CD8-positive, alpha-beta memory T cell (primary cell): ENCODE measurements around the gene NRDC. TPM values are rescaled to one million over a fixed set of nuclear protein-coding genes. Genes with fewer than 3 reads are reported as not detected.
"Not testable (repeated sequence)": the region's sequence is repeated elsewhere in the genome, so short reads cannot be mapped to it uniquely, and the experiment has no call there.

ENCODE experiments used
- CTCF ChIA-PET: fragments of 350-600 bp; sonication (Branson Sonifier 250); formaldehyde crosslinking; loops from one replicate; lab custom pipeline; 2021; ENCODE audit warnings: antibody characterized with exemption; lab: Charles Lee
- POLR2A ChIA-PET: fragments of 350-600 bp; sonication (Branson Sonifier 250); formaldehyde crosslinking; loops from one replicate; lab custom pipeline; 2021; ENCODE audit warnings: antibody characterized with exemption; lab: Charles Lee
- DNase-seq, 5 donors: peaks; one replicate each; pipeline versions ENCODE4 v3.0.0 to v3.0.0-alpha.2; 2020 to 2022; ENCODE audit warnings: mixed read lengths in 1 of 5
- H3K27ac ChIP-seq: one replicate; pipeline ENCODE4 v1.7.0; 2013; ENCODE audit warnings: low read depth, mild to moderate bottlenecking, low read length, moderate library complexity
- H3K27me3 ChIP-seq: 2 replicates; pipeline ENCODE4 v1.7.0; 2013; ENCODE audit warnings: low read length, mild to moderate bottlenecking; ENCODE audit not compliant: insufficient read depth, poor library complexity, severe bottlenecking
- H3K36me3 ChIP-seq: 2 replicates; pipeline ENCODE4 v1.7.0; 2013; ENCODE audit warnings: mild to moderate bottlenecking, low read length, moderate library complexity; ENCODE audit not compliant: insufficient read depth
- H3K4me1 ChIP-seq: 2 replicates; pipeline ENCODE4 v1.7.0; 2013; ENCODE audit warnings: mild to moderate bottlenecking, low read length, moderate library complexity; ENCODE audit not compliant: insufficient read depth
- H3K4me3 ChIP-seq: 2 replicates; pipeline ENCODE4 v1.7.0; 2013; ENCODE audit warnings: mild to moderate bottlenecking, low read length
- H3K9me3 ChIP-seq: 2 replicates; pipeline ENCODE4 v1.7.0; 2013; ENCODE audit warnings: mild to moderate bottlenecking, low read length
- H3K27ac Mint-ChIP-seq, 8 donors: one replicate each; pipeline ENCODE4 v1.8.0; 2020 to 2021; ENCODE audit warnings: mixed read lengths in 8 of 8, mild to moderate bottlenecking in 6 of 8, inconsistent platforms in 3 of 8, moderate library complexity in 3 of 8
- H3K27me3 Mint-ChIP-seq, 2 donors: one replicate each; pipeline ENCODE4 v1.8.0; 2020 to 2021; ENCODE audit warnings: mixed read lengths in 2 of 2, mild to moderate bottlenecking in 1 of 2, moderate library complexity in 1 of 2
- H3K36me3 Mint-ChIP-seq, 3 donors: one replicate each; pipeline ENCODE4 v1.8.0; 2020 to 2021; ENCODE audit warnings: mixed read lengths in 3 of 3, inconsistent platforms in 1 of 3, mild to moderate bottlenecking in 1 of 3
- H3K4me1 Mint-ChIP-seq, 3 donors: one replicate each; pipeline ENCODE4 v1.8.0; 2020 to 2021; ENCODE audit warnings: mixed read lengths in 3 of 3, inconsistent platforms in 1 of 3, mild to moderate bottlenecking in 1 of 3
- H3K4me3 Mint-ChIP-seq, 7 donors: one replicate each; pipeline ENCODE4 v1.8.0; 2020 to 2021; ENCODE audit warnings: mixed read lengths in 7 of 7, mild to moderate bottlenecking in 6 of 7, moderate library complexity in 4 of 7, inconsistent platforms in 2 of 7
- H3K9me3 Mint-ChIP-seq, 5 donors: one replicate each; pipeline ENCODE4 v1.8.0; 2020 to 2022; ENCODE audit warnings: mixed read lengths in 5 of 5, mild to moderate bottlenecking in 3 of 5, moderate library complexity in 2 of 5, inconsistent platforms in 1 of 5
- polyA plus RNA-seq: library from polyadenylated mRNA; unstranded; fragments of 300-500 nt; fragmentation: Illumina TruSeq; gene quantifications from one replicate; pipeline ENCODE4 v1.2.3, GENCODE V29; 2021
- total RNA-seq, 2 experiments: library from RNA; stranded (reverse); gene quantifications; one replicate each; pipeline ENCODE4 v1.2.3, GENCODE V29; 2021

Gene NRDC
- total and polyA plus RNA-seq, 3 experiments from 2014 or later = 83.0 to 139 (median 129) TPM

DNA sequence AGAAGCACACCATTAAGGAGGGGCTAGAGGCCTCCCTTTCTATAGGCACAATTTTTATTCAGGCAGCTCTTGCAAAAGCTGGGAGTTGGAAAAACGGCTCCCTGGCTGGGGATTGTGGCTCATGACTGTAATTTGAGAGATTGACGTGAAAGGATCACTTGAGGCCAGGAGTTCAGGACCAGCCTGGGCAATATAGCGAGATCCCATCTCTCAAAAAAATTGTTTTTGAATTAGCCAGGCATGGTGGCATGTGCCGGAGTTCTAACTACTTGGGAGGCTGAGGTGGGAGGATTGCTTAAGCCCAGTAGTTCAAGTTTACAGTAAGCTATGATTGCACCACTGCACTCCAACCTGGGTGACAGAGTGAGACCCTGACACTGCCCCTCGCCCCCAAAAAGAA is 23.9 kb upstream of the NRDC start:
- no peak overlapping the region for H3K4me3 Mint-ChIP-seq
- Histone ChIP-seq H3K27ac (no peak overlapping the region), H3K4me1 (no peaks in the 10 kb centered on the region), H3K36me3 (no peaks in the 10 kb centered on the region), H3K9me3 (no peaks in the 10 kb centered on the region), H3K27me3 (peaks cover 6% of the 10 kb centered on the region), H3K4me3 (no peak overlapping the region)
- peaks cover 0 to 2% (median 0%) of the 10 kb centered on the region in 3 donors for H3K36me3 Mint-ChIP-seq
- DNase-seq = no peak
- peaks cover 4 to 13% (median 11%) of the 10 kb centered on the region in 3 donors for H3K4me1 Mint-ChIP-seq
- H3K27me3 Mint-ChIP-seq = peaks cover 19 to 23% of the 10 kb centered on the region in 2 donors
- no peak overlapping the region for H3K27ac Mint-ChIP-seq
- ChIA-PET POLR2A (interaction anchor here (0.6 kb wide), 1 partner anchor 1843 kb away, joined by 4 read pairs; no protein-coding TSS in a partner anchor), CTCF (no interaction called here)
- H3K9me3 Mint-ChIP-seq = peaks cover 0 to 11% (median 4%) of the 10 kb centered on the region in 5 donors

DNA sequence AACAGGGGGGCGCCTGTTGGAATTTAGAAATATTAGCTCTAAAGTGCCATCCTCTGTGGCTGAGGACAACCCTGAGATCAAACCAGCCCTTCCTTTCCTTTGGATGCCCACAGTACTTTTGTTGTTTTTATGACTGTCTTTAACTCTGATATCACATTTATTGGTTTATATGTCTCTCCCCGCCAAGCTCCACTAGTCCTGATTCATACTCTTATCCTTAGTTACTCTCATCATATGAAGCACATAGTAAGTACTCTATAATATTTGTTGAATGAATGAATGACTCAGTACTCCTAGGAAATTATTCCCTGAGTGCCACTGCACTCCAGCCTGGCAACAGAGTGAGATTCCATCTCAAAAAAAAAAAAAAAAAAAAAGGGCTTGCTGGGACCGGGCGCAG is 22.6 kb upstream of the NRDC start:
- Histone ChIP-seq H3K9me3 (no peaks in the 10 kb centered on the region), H3K4me1 (no peaks in the 10 kb centered on the region), H3K27ac (no peak overlapping the region), H3K27me3 (peaks cover 6% of the 10 kb centered on the region), H3K36me3 (no peaks in the 10 kb centered on the region), H3K4me3 (no peak overlapping the region)
- Mint-ChIP-seq H3K27me3 (peaks cover 18 to 32% of the 10 kb centered on the region in 2 donors), H3K4me1 (no peaks in the 10 kb centered on the region), H3K27ac (no peak overlapping the region), H3K9me3 (peaks cover 0 to 2% (median under 1%) of the 10 kb centered on the region in 5 donors), H3K36me3 (peaks cover 0 to 2% (median 0%) of the 10 kb centered on the region in 3 donors), H3K4me3 (no peak overlapping the region)
- no peak for DNase-seq
- POLR2A ChIA-PET = interaction anchor here (0.7 kb wide), 1 partner anchor 43 kb away, joined by 3 read pairs; no protein-coding TSS in a partner anchor
- CTCF ChIA-PET = no interaction called here

DNA sequence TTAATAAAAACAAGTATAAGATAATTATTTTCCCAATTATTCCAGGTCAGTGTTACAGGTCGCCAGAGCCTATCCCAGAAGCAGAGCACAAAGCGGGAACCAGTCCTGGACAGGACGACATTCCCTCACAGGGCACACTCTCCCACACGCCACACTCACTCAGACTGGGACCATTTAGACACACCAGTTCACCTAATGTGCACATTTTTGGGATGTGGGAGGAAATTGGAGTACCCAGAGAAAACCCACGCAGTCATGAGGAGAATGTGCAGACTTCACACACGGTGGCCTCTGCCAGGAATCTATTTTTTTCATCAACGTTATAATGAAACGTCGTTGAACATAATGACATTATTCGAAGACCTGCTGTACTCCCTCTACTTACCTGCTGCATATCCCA is 20.5 kb upstream of the NRDC start:
- no peaks in the 10 kb centered on the region for H3K9me3 ChIP-seq
- H3K36me3 Mint-ChIP-seq = peaks cover 0 to 2% (median 0%) of the 10 kb centered on the region in 3 donors
- H3K4me3 ChIP-seq = no peak overlapping the region
- H3K4me1 ChIP-seq = no peaks in the 10 kb centered on the region
- H3K4me1 Mint-ChIP-seq = no peaks in the 10 kb centered on the region
- no peak overlapping the region for H3K27ac ChIP-seq
- CTCF ChIA-PET = interaction anchor here (1.5 to 2.3 kb wide), 2 partner anchors 8 to 398 kb away, joined by 4 to 6 read pairs; no protein-coding TSS in a partner anchor
- no peak overlapping the region for H3K27ac Mint-ChIP-seq
- peaks cover 0 to 2% (median 0%) of the 10 kb centered on the region in 5 donors for H3K9me3 Mint-ChIP-seq
- POLR2A ChIA-PET = no interaction called here
- no peak for DNase-seq
- H3K27me3 ChIP-seq = peaks cover 6% of the 10 kb centered on the region
- H3K4me3 Mint-ChIP-seq = no peak overlapping the region
- H3K36me3 ChIP-seq = no peaks in the 10 kb centered on the region
- H3K27me3 Mint-ChIP-seq = peaks cover 24 to 54% of the 10 kb centered on the region in 2 donors

- H3K36me3 ChIP-seq = no peaks in the 10 kb centered on the region
- H3K27me3 ChIP-seq = peaks cover 6% of the 10 kb centered on the region
- Mint-ChIP-seq H3K27me3 (peaks cover 28 to 62% of the 10 kb centered on the region in 2 donors), H3K4me3 (no peak overlapping the region), H3K4me1 (no peaks in the 10 kb centered on the region), H3K9me3 (peaks cover 0 to 2% (median 0%) of the 10 kb centered on the region in 5 donors), H3K27ac (no peak overlapping the region), H3K36me3 (peaks cover 0 to 2% (median 0%) of the 10 kb centered on the region in 3 donors)
- H3K9me3 ChIP-seq = no peaks in the 10 kb centered on the region
- ChIA-PET CTCF (interaction anchor here (1.2 to 3.0 kb wide), 7 partner anchors 9 to 399 kb away, joined by 3 to 15 read pairs (median 6); no protein-coding TSS in a partner anchor), POLR2A (no interaction called here)
- H3K4me1 ChIP-seq = no peaks in the 10 kb centered on the region
- H3K27ac ChIP-seq = no peak overlapping the region
- no peak overlapping the region for H3K4me3 ChIP-seq
- DNase-seq = no peak
Measured at GRCh38 chr1:51898090-51898734, 19.7 kb upstream of the NRDC start.

GRCh38 chr1:51897699-51898031 is 19.1 kb upstream of the NRDC start:
- Mint-ChIP-seq H3K27ac (no peak overlapping the region), H3K36me3 (peaks cover 0 to 2% (median 0%) of the 10 kb centered on the region in 3 donors)

DNA sequence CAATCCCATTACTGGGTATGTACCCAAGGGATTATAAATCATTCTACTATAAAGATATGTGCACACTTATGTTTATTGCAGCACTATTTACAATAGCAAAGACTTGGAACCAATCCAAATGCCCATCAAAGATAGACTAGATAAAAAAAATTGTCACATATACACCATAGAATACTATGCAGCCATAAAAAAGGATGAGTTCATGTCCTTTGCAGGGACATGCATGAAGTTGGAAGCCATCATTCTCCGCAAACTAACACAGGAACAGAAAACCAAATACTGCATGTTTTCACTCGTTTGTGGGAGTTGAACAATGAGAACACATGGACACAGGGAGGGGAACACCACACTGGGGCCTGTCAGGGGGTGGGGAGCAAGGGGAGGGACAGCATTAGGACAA is 16.2 kb upstream of the NRDC start:
- H3K36me3 ChIP-seq, H3K4me1 Mint-ChIP-seq, H3K4me1 ChIP-seq, H3K27ac ChIP-seq, H3K4me3 Mint-ChIP-seq, POLR2A ChIA-PET, CTCF ChIA-PET, H3K36me3 Mint-ChIP-seq, DNase-seq, H3K4me3 ChIP-seq, H3K9me3 Mint-ChIP-seq, H3K27me3 ChIP-seq, H3K27ac Mint-ChIP-seq, H3K9me3 ChIP-seq: not testable (repeated sequence)
- H3K27me3 Mint-ChIP-seq = peaks cover 33 to 81% of the 10 kb centered on the region in 2 donors

More at GRCh38 chr1:51897699-51898031, 19.1 kb upstream of the NRDC start:
- Histone ChIP-seq H3K36me3 (no peaks in the 10 kb centered on the region), H3K4me3 (no peak overlapping the region), H3K9me3 (no peaks in the 10 kb centered on the region), H3K4me1 (no peaks in the 10 kb centered on the region), H3K27ac (no peak overlapping the region), H3K27me3 (peaks cover 6% of the 10 kb centered on the region)
- no peak for DNase-seq
- Mint-ChIP-seq H3K27me3 (peaks cover 29 to 67% of the 10 kb centered on the region in 2 donors), H3K4me1 (no peaks in the 10 kb centered on the region), H3K4me3 (no peak overlapping the region), H3K9me3 (peaks cover 0 to 2% (median 0%) of the 10 kb centered on the region in 5 donors)
- CTCF ChIA-PET = interaction anchor here (1.2 to 3.0 kb wide), 8 partner anchors 9 to 399 kb away, joined by 3 to 15 read pairs (median 6); no protein-coding TSS in a partner anchor
- POLR2A ChIA-PET = no interaction called here

- ChIA-PET CTCF (no interaction called here), POLR2A (interaction anchor here (1.5 kb wide), 1 partner anchor 9 kb away, joined by 4 read pairs; no protein-coding TSS in a partner anchor)
- Histone ChIP-seq H3K27me3 (peaks cover 6% of the 10 kb centered on the region), H3K4me1 (peaks cover 44% of the 10 kb centered on the region), H3K36me3 (no peaks in the 10 kb centered on the region), H3K27ac (peak overlapping the region; percentile 99), H3K9me3 (no peaks in the 10 kb centered on the region), H3K4me3 (peak overlapping the region; percentile 99)
- Mint-ChIP-seq H3K27ac (no peak overlapping the region), H3K36me3 (peaks cover 0 to 12% (median 0%) of the 10 kb centered on the region in 3 donors), H3K9me3 (no peaks in the 10 kb centered on the region), H3K4me1 (peaks cover 0 to 21% (median 2%) of the 10 kb centered on the region in 3 donors), H3K27me3 (peaks cover 14 to 19% of the 10 kb centered on the region in 2 donors), H3K4me3 (no peak overlapping the region)
- DNase-seq = no peak
Measured at GRCh38 chr1:51878308-51878615, 265 bp downstream of the NRDC start.
